ENCODE measurements around the gene TRAP1. TPM values are rescaled to one million over a fixed set of nuclear protein-coding genes. Genes with fewer than 3 reads are reported as not detected.

The TRAP1 gene
- polyA plus RNA-seq, 1 donor from 2014 or later: 73.0 TPM

DNA sequence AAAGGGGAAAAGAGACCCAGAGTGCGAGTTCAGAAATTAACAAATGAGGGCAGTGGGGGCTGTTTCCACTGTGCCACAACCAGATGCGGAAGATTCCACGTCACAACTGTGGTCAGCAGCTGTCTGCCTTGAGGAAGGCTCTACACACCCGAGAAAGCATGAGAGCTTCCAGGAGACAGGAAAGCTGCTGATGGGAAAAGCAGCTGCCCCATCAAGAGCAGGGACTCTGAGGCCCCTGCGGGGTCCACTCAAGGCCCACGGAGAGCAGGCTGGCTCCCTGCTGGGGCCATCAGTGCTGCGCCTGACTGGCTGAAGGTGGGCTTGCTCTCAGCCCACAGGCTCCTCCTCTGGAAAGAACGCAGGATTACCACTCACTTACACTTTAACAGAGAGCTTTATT, 14.8 kb upstream of the TRAP1 start:
- no peak overlapping the region for H3K27ac ChIP-seq (ENCODE audit: low read length)
- H3K9me3 ChIP-seq (ENCODE audit: low read length): no peaks in the 10 kb centered on the region
- TF ChIP-seq EP300 (conservative IDR thresholded peaks at IDR 0.05; ENCODE audit: poor library complexity, severe bottlenecking) (no peak), EZH2 (IDR thresholded peaks at IDR 0.05; ENCODE audit: borderline replicate concordance, insufficient read depth, low read length, poor library complexity, severe bottlenecking) (no peak), SMC3 (conservative IDR thresholded peaks at IDR 0.05; ENCODE audit: poor library complexity) (no peak), RAD21 (conservative IDR thresholded peaks at IDR 0.05) (no peak), POLR2AphosphoS5 (IDR thresholded peaks at IDR 0.05) (no peak), TAF1 (IDR thresholded peaks at IDR 0.05; ENCODE audit: low read depth) (no peak), MXI1 (conservative IDR thresholded peaks at IDR 0.05; ENCODE audit: poor library complexity, severe bottlenecking) (no peak)
- TF ChIP-seq, protein P1, sequence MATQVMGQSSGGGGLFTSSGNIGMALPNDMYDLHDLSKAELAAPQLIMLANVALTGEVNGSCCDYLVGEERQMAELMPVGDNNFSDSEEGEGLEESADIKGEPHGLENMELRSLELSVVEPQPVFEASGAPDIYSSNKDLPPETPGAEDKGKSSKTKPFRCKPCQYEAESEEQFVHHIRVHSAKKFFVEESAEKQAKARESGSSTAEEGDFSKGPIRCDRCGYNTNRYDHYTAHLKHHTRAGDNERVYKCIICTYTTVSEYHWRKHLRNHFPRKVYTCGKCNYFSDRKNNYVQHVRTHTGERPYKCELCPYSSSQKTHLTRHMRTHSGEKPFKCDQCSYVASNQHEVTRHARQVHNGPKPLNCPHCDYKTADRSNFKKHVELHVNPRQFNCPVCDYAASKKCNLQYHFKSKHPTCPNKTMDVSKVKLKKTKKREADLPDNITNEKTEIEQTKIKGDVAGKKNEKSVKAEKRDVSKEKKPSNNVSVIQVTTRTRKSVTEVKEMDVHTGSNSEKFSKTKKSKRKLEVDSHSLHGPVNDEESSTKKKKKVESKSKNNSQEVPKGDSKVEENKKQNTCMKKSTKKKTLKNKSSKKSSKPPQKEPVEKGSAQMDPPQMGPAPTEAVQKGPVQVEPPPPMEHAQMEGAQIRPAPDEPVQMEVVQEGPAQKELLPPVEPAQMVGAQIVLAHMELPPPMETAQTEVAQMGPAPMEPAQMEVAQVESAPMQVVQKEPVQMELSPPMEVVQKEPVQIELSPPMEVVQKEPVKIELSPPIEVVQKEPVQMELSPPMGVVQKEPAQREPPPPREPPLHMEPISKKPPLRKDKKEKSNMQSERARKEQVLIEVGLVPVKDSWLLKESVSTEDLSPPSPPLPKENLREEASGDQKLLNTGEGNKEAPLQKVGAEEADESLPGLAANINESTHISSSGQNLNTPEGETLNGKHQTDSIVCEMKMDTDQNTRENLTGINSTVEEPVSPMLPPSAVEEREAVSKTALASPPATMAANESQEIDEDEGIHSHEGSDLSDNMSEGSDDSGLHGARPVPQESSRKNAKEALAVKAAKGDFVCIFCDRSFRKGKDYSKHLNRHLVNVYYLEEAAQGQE (IDR thresholded peaks at IDR 0.05; ENCODE audit: borderline replicate concordance): no peak
- TF ChIP-seq, protein P2, sequence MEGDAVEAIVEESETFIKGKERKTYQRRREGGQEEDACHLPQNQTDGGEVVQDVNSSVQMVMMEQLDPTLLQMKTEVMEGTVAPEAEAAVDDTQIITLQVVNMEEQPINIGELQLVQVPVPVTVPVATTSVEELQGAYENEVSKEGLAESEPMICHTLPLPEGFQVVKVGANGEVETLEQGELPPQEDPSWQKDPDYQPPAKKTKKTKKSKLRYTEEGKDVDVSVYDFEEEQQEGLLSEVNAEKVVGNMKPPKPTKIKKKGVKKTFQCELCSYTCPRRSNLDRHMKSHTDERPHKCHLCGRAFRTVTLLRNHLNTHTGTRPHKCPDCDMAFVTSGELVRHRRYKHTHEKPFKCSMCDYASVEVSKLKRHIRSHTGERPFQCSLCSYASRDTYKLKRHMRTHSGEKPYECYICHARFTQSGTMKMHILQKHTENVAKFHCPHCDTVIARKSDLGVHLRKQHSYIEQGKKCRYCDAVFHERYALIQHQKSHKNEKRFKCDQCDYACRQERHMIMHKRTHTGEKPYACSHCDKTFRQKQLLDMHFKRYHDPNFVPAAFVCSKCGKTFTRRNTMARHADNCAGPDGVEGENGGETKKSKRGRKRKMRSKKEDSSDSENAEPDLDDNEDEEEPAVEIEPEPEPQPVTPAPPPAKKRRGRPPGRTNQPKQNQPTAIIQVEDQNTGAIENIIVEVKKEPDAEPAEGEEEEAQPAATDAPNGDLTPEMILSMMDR (IDR thresholded peaks at IDR 0.05; ENCODE audit: poor library complexity, severe bottlenecking): no peak
- H3K27me3 ChIP-seq (ENCODE audit: insufficient read depth, low read depth, low read length): no peaks in the 10 kb centered on the region
- H3K36me3 ChIP-seq (ENCODE audit: insufficient read depth, low read length): no peaks in the 10 kb centered on the region
- no peaks in the 10 kb centered on the region for H3K79me2 ChIP-seq (replicated peaks; ENCODE audit: insufficient read depth, low read length)
- H3K9ac ChIP-seq (ENCODE audit: low read length): no peak overlapping the region
- no peaks in the 10 kb centered on the region for H4K20me1 ChIP-seq (ENCODE audit: insufficient read depth)
- no peak overlapping the region for H2AFZ ChIP-seq (ENCODE audit: low read depth, low read length)
- no peak overlapping the region for H3K4me3 ChIP-seq (ENCODE audit: low read length)
- no peaks in the 10 kb centered on the region for H3K9me2 ChIP-seq (ENCODE audit: insufficient read depth, low read length)
- H3F3A ChIP-seq (ENCODE audit: insufficient read depth, low read length, poor library complexity, severe bottlenecking): no peaks in the 10 kb centered on the region
- H3K4me2 ChIP-seq (ENCODE audit: low read length): no peak overlapping the region

DNA sequence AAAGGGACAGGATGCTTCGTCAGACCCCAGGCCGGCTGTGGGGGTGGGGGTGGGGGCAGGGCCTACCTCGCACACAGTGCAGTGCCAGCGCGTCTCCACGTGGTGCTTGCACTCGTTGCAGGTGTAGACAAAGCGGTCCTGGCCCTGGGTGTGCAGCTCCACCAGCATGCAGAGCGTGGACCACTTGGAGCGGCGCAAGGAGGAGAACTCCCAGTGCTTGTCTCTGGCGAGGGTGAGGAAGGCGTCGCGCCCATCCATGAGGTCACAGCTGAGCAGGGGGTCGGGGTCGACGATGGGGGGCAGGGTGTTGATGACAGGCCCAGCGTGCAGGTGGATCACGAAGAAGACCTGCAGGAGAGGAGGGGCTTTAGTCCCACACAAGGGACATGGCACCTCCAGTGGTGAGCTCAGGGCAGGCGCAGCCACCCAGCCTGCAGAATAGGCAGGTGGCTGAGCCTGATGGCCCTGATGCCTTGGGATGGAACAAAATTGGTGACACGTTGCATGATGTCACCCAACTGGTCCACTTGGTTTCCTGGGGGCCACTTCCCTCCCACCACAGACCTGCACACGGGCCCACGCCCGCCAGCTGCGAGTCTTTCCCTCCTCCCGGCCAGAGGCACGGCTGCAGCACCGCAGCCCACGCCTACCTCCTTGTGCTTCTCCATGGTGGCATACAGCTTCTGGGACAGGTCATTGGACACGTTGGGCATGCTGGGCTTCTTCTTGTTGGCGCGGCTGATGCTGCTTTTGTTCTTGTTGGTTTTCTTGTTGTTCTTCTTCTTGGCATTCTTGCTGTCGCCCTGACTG, 14.0 kb upstream of the TRAP1 start:
- Histone ChIP-seq H4K20me1 (ENCODE audit: insufficient read depth) (no peaks in the 10 kb centered on the region), H3K27me3 (ENCODE audit: insufficient read depth, low read depth, low read length) (no peaks in the 10 kb centered on the region), H3K4me2 (ENCODE audit: low read length) (no peak overlapping the region), H3K79me2 (replicated peaks; ENCODE audit: insufficient read depth, low read length) (no peaks in the 10 kb centered on the region), H3K9me3 (ENCODE audit: low read length) (no peaks in the 10 kb centered on the region), H2AFZ (ENCODE audit: low read depth, low read length) (no peak overlapping the region), H3K36me3 (ENCODE audit: insufficient read depth, low read length) (no peaks in the 10 kb centered on the region), H3K9me2 (ENCODE audit: insufficient read depth, low read length) (no peaks in the 10 kb centered on the region), H3K4me3 (ENCODE audit: low read length) (no peak overlapping the region), H3K27ac (ENCODE audit: low read length) (no peak overlapping the region), H3F3A (ENCODE audit: insufficient read depth, low read length, poor library complexity, severe bottlenecking) (no peaks in the 10 kb centered on the region), H3K9ac (ENCODE audit: low read length) (no peak overlapping the region)
- TF ChIP-seq SMC3 (conservative IDR thresholded peaks at IDR 0.05; ENCODE audit: poor library complexity): no peak
- TF ChIP-seq EZH2 (IDR thresholded peaks at IDR 0.05; ENCODE audit: borderline replicate concordance, insufficient read depth, low read length, poor library complexity, severe bottlenecking): no peak
